Measurements from ENCODE around the gene CDK18. TPM values are rescaled to one million over a fixed set of nuclear protein-coding genes. Genes with fewer than 3 reads are reported as not detected.

CDK18 gene
- total and polyA plus RNA-seq, 2 of the 8 experiments (the other 6 are each of a cell fraction or from before 2014, with no cell fraction given), result 31.2 to 44.0 TPM

DNA sequence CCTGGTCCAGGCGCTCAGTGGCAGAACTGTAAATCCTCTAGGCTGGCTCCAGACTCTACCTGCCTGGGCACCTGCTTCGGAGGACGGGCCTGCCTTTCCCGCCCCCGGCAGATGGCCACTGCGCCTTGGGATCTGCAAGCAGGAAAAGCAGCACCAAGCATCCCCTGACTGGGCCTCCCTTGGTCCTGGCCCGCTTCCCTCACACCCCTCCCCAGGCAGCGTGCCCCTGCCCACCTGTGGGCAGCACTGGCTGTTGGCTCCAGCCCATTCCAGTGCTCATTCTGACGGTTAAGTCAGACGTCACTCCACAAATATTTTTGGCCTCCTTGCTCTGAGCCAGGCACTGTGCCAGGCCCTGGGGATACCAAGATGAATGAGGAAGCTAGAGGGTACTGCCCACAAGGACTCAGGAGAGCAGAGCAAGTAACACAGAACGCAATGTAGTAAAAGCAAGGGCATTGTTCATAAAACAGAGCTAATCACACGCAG is 26.7 kb upstream of the CDK18 start:
- Histone ChIP-seq H2AFZ (ENCODE audit: low read length) (no peak overlapping the region), H3K4ac (replicated peaks; ENCODE audit: insufficient read length, low read depth, low read length) (peak overlapping the region; percentile 13), H4K20me1 (replicated peaks in 1 of 2; ENCODE audit: control insufficient read depth in 1 of 2, insufficient read depth in 2 of 2, low read length in 2 of 2) (peaks cover 0 to 3% of the 10 kb centered on the region in 2 experiments), H3K4me3 (ENCODE audit: extremely low read depth in 1 of 4, insufficient read depth in 2 of 4, low read depth in 3 of 4, low read length in 4 of 4) (no peak overlapping the region), H3K36me3 (ENCODE audit: control insufficient read depth in 2 of 4, insufficient read depth in 4 of 4, low read length in 3 of 4) (no peaks in the 10 kb centered on the region), H2AK5ac (ENCODE audit: low read depth, low read length) (no peak overlapping the region), H3K18ac (ENCODE audit: extremely low read depth, low read length) (peak overlapping the region; percentile 88), H3K79me2 (ENCODE audit: control insufficient read depth in 1 of 2, insufficient read depth in 2 of 2, low read length in 2 of 2) (no peaks in the 10 kb centered on the region), H3K27ac (ENCODE audit: low read depth, low read length) (no peak overlapping the region), H3K9me3 (ENCODE audit: insufficient read depth in 2 of 2, low read depth in 1 of 2, low read length in 1 of 2) (0 out of 4 replicates have a peak, but pooled peaks cover 0 to 5% of the 10 kb centered on the region in 2 experiments), H3K9ac (replicated peaks in 1 of 4; ENCODE audit: extremely low read depth in 1 of 4, low read depth in 3 of 4, low read length in 3 of 4) (no peak overlapping the region), H3K23ac (ENCODE audit: insufficient read length) (no peak overlapping the region), H2BK5ac (ENCODE audit: low read depth, low read length) (peak overlapping the region; percentile 81; the same call in 1 of the 2 replicates), H2BK15ac (ENCODE audit: low read length) (peak overlapping the region; percentile 99), H3K4me1 (replicated peaks in 1 of 4; ENCODE audit: control insufficient read depth in 3 of 4, insufficient read depth in 4 of 4, low read length in 3 of 4) (peaks cover 0 to 29% (median 19%) of the 10 kb centered on the region in 4 experiments; a peak in 6 of 7 replicates), H4K91ac (replicated peaks; ENCODE audit: insufficient read length, low read length) (peak overlapping the region; percentile 11), H4K8ac (ENCODE audit: extremely low read depth, insufficient read depth, low read length) (no peak overlapping the region), H3K23me2 (ENCODE audit: low read depth, low read length) (peaks cover 4% of the 10 kb centered on the region), H2BK20ac (ENCODE audit: low read length) (peak overlapping the region; percentile 63; the same call in 1 of the 2 replicates), H3K14ac (ENCODE audit: insufficient read length) (no peak overlapping the region), H2BK120ac (replicated peaks; ENCODE audit: low read depth, low read length) (no peak overlapping the region), H3K79me1 (ENCODE audit: low read depth, low read length) (no peaks in the 10 kb centered on the region), H2BK12ac (ENCODE audit: low read depth, low read length) (peak overlapping the region; percentile 94; the same call in 1 of the 2 replicates), H3K56ac (replicated peaks; ENCODE audit: insufficient read length, low read depth, low read length) (no peak overlapping the region), H3K27me3 (replicated peaks in 1 of 4; ENCODE audit: control insufficient read depth in 3 of 4, extremely low read depth in 1 of 4, insufficient read depth in 3 of 4, low read length in 3 of 4) (peaks cover 0 to 2% (median 0%) of the 10 kb centered on the region in 4 experiments; a peak in 3 of 7 replicates), H3K4me2 (ENCODE audit: insufficient read depth in 1 of 2, low read depth in 2 of 2, low read length in 2 of 2) (no peak overlapping the region), H4K5ac (ENCODE audit: insufficient read length, low read depth, low read length) (no peak overlapping the region)
- no peak for DNase-seq (ENCODE audit: low read depth in 1 of 2, low spot score in 2 of 2)
- 79% methylated on average over 12 of the region's 12 CpGs; no CpG with 5 or more reads in 1 of the 2 experiments for WGBS, 2 experiments (ENCODE audit: extremely low coverage in 1 of 2, insufficient coverage in 1 of 2, insufficient read length in 1 of 2, insufficient replicate concordance in 2 of 2, low coverage in 1 of 2, low lambda C conversion rate in 2 of 2, missing lambda C conversion rate in 1 of 2)
- ChIA-PET POLR2A (ENCODE audit: partially characterized antibody) (interaction anchor here (0.7 to 2.2 kb wide), 4 partner anchors 11 to 45 kb away, joined by 3 to 5 read pairs (median 4); no protein-coding TSS in a partner anchor), CTCF (ENCODE audit: partially characterized antibody) (interaction anchor here (0.6 to 31.2 kb wide), 20 partner anchors 8 to 207 kb away, joined by 3 to 767 read pairs (median 4); partner anchors contain the start of gene BLACAT1)
- FAIRE-seq, result no peak
- TF ChIP-seq, protein P1, sequence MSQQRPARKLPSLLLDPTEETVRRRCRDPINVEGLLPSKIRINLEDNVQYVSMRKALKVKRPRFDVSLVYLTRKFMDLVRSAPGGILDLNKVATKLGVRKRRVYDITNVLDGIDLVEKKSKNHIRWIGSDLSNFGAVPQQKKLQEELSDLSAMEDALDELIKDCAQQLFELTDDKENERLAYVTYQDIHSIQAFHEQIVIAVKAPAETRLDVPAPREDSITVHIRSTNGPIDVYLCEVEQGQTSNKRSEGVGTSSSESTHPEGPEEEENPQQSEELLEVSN (IDR thresholded peaks at IDR 0.05), result peak; percentile 77; the same call in 1 of the 2 replicates
- TF ChIP-seq GABPA (IDR thresholded peaks at IDR 0.05; ENCODE audit: borderline replicate concordance, insufficient read depth, low read length), result no peak
- TF ChIP-seq, protein P2, sequence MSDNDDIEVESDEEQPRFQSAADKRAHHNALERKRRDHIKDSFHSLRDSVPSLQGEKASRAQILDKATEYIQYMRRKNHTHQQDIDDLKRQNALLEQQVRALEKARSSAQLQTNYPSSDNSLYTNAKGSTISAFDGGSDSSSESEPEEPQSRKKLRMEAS (IDR thresholded peaks at IDR 0.05), result peak; percentile 32; the same call in 1 of the 2 replicates
